Measurements from ENCODE around the gene SPRR5. TPM values are rescaled to one million over a fixed set of nuclear protein-coding genes. Genes with fewer than 3 reads are reported as not detected.

SPRR5 gene, protein sequence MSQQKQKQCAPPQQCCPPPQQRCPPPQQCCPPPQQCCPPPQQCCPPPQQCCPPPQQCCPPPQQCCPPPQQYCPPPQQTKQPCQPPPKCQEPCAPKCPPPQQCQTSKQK
- total RNA-seq, result not detected in 2 replicates

DNA sequence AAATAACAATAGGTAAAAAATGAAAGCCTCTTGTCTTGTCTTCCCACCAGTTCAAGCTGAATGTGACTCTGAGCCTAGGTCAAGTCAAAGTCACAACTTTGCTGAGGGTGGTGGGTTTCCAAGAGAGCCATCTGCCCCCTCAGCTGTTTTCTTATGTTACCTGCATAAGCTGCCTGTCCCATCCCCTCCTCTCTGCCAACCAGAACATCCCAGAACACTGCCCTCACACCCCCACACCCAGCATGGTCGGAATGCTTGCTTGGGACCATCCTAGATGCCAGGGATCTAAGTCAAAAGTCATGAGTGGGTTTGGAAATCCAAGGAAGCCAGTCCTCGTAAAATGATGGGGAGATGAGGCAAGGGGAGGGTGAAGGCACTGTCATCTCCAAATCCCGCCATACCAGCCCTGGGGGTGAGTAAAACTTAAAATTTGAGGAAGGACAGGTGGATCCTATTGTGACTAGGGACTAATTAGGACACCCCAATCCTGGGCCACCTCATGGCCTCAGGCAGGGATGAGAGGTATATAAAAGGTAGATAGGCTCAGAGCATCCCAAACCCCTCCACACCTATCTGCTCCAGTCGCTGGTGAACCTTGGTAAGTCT, at the start of gene SPRR5:
Gene SPRR5 (plus strand): TSS at position 556 of the 606 bp plus-strand sequence. CDS start 1,349 bp downstream, outside the sequence.
- Histone ChIP-seq H3K36me3 (ENCODE audit: control insufficient read depth, insufficient read depth, low read length) (no peaks in the 10 kb centered on the region), H3K4me3 (ENCODE audit: low read depth, low read length) (no peak within 1 kb of the TSS), H3K27me3 (ENCODE audit: control insufficient read depth, insufficient read depth, low read length) (no peaks in the 10 kb centered on the region)
- TF ChIP-seq, protein P1, sequence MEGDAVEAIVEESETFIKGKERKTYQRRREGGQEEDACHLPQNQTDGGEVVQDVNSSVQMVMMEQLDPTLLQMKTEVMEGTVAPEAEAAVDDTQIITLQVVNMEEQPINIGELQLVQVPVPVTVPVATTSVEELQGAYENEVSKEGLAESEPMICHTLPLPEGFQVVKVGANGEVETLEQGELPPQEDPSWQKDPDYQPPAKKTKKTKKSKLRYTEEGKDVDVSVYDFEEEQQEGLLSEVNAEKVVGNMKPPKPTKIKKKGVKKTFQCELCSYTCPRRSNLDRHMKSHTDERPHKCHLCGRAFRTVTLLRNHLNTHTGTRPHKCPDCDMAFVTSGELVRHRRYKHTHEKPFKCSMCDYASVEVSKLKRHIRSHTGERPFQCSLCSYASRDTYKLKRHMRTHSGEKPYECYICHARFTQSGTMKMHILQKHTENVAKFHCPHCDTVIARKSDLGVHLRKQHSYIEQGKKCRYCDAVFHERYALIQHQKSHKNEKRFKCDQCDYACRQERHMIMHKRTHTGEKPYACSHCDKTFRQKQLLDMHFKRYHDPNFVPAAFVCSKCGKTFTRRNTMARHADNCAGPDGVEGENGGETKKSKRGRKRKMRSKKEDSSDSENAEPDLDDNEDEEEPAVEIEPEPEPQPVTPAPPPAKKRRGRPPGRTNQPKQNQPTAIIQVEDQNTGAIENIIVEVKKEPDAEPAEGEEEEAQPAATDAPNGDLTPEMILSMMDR (IDR thresholded peaks at IDR 0.05; ENCODE audit: insufficient read depth, low read length, poor library complexity, severe bottlenecking), result no peak
- DNase-seq (ENCODE audit: low read depth), result no peak

DNA sequence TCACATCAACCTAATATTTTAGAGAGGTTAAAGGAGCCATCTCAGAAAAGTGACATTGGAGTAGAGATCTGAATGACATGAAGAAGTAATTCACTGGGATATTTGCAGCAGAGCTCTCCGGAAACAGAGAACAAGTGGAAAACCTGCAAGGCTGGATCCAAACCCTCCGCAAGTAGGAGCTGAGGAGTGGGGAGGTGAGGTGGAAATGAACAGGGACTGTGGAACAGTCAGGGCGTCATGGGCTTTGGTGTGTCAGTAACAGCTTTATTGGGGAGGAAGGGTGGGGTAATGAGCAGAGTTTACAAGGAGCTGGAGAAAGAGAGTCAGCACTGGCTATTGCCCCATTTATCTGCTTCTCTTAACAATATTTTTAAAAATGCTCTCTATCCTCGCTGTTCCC, 48.0 kb upstream of the SPRR5 start:
- Histone ChIP-seq H3K36me3 (ENCODE audit: control insufficient read depth, insufficient read depth, low read length) (no peaks in the 10 kb centered on the region), H3K4me3 (ENCODE audit: low read depth, low read length) (no peak overlapping the region), H3K27me3 (ENCODE audit: control insufficient read depth, insufficient read depth, low read length) (no peaks in the 10 kb centered on the region)
- no peak for DNase-seq (ENCODE audit: low read depth)
- TF ChIP-seq, protein P1 (IDR thresholded peaks at IDR 0.05; ENCODE audit: insufficient read depth, low read length, poor library complexity, severe bottlenecking), result no peak

DNA sequence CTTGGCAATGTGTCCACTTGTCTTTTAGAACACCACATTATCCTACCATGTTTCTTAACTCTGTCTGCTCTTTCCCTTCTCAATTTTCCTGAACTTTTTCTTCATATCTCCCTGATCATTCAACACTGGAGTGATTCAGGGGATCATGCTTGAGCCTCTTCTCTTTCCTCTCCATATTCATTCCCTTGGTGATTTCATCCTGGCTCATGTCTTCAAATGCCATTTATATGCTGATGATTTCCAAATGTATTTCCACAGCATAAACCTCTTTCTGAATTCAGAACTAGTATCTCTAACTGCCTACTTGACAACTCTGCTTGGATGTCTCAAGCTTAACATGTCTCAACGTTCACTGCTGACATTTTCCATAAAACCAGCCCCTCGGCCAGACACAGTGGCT, 47.1 kb upstream of the SPRR5 start:
- DNase-seq (ENCODE audit: low read depth), result no peak
- H3K27me3 ChIP-seq (ENCODE audit: control insufficient read depth, insufficient read depth, low read length), result no peaks in the 10 kb centered on the region
- TF ChIP-seq, protein P1 (IDR thresholded peaks at IDR 0.05; ENCODE audit: insufficient read depth, low read length, poor library complexity, severe bottlenecking), result no peak
- no peak overlapping the region for H3K4me3 ChIP-seq (ENCODE audit: low read depth, low read length)
- H3K36me3 ChIP-seq (ENCODE audit: control insufficient read depth, insufficient read depth, low read length), result no peaks in the 10 kb centered on the region

DNA sequence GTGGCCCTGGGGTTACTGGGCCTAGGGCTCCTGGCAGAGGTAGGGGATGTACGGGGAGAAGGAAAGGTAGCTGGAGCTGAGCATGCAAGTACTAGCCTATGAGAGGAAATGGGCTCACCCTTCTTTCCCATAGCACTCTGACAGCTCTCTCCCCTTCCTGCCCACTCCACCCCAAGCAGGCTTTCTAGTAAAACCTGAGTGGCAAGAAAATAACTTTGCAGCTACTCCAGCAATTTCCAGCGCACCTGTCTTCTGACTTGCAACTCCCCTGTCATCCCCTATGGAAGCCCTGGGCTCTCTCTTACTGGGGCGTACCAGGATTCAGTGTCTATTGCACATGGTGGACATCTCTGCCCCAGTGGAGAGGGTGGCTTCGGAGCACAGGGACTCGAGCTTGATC, 45.4 kb upstream of the SPRR5 start:
- H3K27me3 ChIP-seq (ENCODE audit: control insufficient read depth, insufficient read depth, low read length), result no peaks in the 10 kb centered on the region
- H3K4me3 ChIP-seq (ENCODE audit: low read depth, low read length), result no peak overlapping the region
- H3K36me3 ChIP-seq (ENCODE audit: control insufficient read depth, insufficient read depth, low read length), result no peaks in the 10 kb centered on the region
- TF ChIP-seq, protein P1 (IDR thresholded peaks at IDR 0.05; ENCODE audit: insufficient read depth, low read length, poor library complexity, severe bottlenecking), result no peak
- DNase-seq (ENCODE audit: low read depth), result no peak

DNA sequence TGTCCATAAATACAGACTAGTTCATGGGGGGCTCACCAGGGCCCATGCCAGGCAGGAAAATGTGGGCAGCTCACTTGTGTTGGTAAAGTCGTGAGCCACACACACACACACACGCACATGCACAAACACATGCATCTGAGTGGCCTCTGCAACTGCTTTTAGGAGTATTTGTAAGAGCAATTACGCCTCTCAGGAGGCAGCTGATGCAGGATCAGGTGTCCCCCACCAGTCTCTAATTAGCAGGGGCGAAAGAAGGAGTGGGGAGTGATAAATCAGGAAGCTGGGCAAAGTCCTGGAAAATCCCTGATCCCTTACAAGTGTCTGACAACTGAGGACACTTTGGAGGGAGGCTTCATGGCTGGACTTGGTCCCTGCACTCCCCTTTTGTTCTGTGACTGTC, 44.4 kb upstream of the SPRR5 start:
- TF ChIP-seq, protein P1 (IDR thresholded peaks at IDR 0.05; ENCODE audit: insufficient read depth, low read length, poor library complexity, severe bottlenecking), result no peak
- H3K4me3 ChIP-seq (ENCODE audit: low read depth, low read length), result no peak overlapping the region
- DNase-seq (ENCODE audit: low read depth), result no peak
- no peaks in the 10 kb centered on the region for H3K36me3 ChIP-seq (ENCODE audit: control insufficient read depth, insufficient read depth, low read length)
- no peaks in the 10 kb centered on the region for H3K27me3 ChIP-seq (ENCODE audit: control insufficient read depth, insufficient read depth, low read length)

Data from kidney epithelial cell (primary cell).